ENCODE measurements around the gene KMT2E.

DNA sequence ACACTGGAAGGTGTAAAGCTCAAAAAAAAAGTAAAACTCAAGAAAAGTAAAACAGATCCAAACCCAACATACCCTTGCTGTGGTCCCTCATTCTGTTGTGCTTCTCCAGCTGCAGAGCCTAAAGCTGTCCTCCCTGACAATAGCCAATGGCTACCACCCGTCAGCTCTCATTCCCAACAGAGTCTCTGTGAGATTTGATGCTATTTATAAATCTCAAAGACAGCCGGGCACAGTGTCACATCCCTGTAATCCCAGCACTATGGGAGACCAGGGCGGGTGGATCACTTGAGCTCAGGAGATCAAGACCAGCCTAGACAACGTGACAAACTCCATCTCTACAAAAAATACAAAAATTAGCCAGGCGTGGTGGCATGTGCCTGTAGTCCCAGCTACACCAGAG, 116.0 kb downstream of the KMT2E start:
- TF ChIP-seq, protein P1, sequence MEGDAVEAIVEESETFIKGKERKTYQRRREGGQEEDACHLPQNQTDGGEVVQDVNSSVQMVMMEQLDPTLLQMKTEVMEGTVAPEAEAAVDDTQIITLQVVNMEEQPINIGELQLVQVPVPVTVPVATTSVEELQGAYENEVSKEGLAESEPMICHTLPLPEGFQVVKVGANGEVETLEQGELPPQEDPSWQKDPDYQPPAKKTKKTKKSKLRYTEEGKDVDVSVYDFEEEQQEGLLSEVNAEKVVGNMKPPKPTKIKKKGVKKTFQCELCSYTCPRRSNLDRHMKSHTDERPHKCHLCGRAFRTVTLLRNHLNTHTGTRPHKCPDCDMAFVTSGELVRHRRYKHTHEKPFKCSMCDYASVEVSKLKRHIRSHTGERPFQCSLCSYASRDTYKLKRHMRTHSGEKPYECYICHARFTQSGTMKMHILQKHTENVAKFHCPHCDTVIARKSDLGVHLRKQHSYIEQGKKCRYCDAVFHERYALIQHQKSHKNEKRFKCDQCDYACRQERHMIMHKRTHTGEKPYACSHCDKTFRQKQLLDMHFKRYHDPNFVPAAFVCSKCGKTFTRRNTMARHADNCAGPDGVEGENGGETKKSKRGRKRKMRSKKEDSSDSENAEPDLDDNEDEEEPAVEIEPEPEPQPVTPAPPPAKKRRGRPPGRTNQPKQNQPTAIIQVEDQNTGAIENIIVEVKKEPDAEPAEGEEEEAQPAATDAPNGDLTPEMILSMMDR (IDR thresholded peaks at IDR 0.05) = no peak
- no peak for TF ChIP-seq ZFX (IDR thresholded peaks at IDR 0.05; ENCODE audit: borderline replicate concordance)
